HepG2 (cell line): Measurements from ENCODE around the gene PRR9. TPM values are rescaled to one million over a fixed set of nuclear protein-coding genes. Genes with fewer than 3 reads are reported as not detected.
A peak's percentile ranks its signal among the peaks of the same experiment; 100 is the strongest.

Source experiments
- ATAC-seq: fragments of 200-7000 bp; cut with Tn5 transposase; 3 replicates; pipeline ENCODE4 v1.9.1; 2020; ENCODE audit warnings: mild to moderate bottlenecking, moderate library complexity
- BruUV-seq: library from RNA; stranded (reverse); fragments of 400-500 nt; replicated peaks from 2 replicates; lab custom pipeline; 2021; lab: Mats Ljungman, UMichigan
- CTCF ChIA-PET: fragments of 300-600 bp; formaldehyde crosslinking; extraction: SDS; loops from one replicate; lab custom pipeline; 2021; ENCODE audit warnings: low total read pairs, inconsistent platforms, low intra/inter-chr PET ratio; lab: Yijun Ruan, JAX
- POLR2A ChIA-PET: fragments of 350-600 bp; sonication (Branson Sonifier 250); formaldehyde crosslinking; loops from one replicate; lab custom pipeline; 2020; ENCODE audit warnings: antibody characterized with exemption, inconsistent platforms; lab: Yijun Ruan, JAX
- DNase-seq: peaks from one replicate; pipeline ENCODE4 v3.0.0-alpha.2; 2015; ENCODE audit warnings: low spot score
- FAIRE-seq: peaks from 3 replicates; lab custom pipeline; 2011; peaks lifted over from hg19 to GRCh38; lab: Jason Lieb, UNC
- H2AFZ ChIP-seq: one replicate; pipeline ENCODE4 v1.6.1; 2011; ENCODE audit warnings: low read length, inconsistent platforms
- H3K27ac ChIP-seq: fragments of 300-600 bp; 3 replicates; pipeline ENCODE4 v1.8.0; 2011; ENCODE audit warnings: mixed run types, mild to moderate bottlenecking, mixed read lengths, low read length, inconsistent platforms; ENCODE audit not compliant: insufficient read depth; ENCODE audit errors: extremely low read length
- H3K27me3 ChIP-seq, 2 experiments: fragments of 200-600 bp in 1 of 2; 2 replicates in 1 of 2; 3 replicates in 1 of 2; pipeline versions ENCODE4 v1.6.0 to v1.8.0; 2011; ENCODE audit warnings: low read length in 2 of 2, mild to moderate bottlenecking in 2 of 2, moderate library complexity in 2 of 2, inconsistent platforms in 1 of 2; ENCODE audit not compliant: insufficient read depth in 2 of 2, control insufficient read depth in 1 of 2
- H3K36me3 ChIP-seq, 2 experiments: fragments of 200-600 bp in 1 of 2; replicated peaks in 1 of 2; 2 replicates in 1 of 2; 3 replicates in 1 of 2; pipeline versions ENCODE4 v1.5.1 to v1.8.0; 2011; ENCODE audit warnings: low read length in 2 of 2, inconsistent platforms in 1 of 2; ENCODE audit not compliant: insufficient read depth in 2 of 2, control insufficient read depth in 1 of 2
- H3K4me1 ChIP-seq: 2 replicates; pipeline ENCODE4 v1.5.1; 2012; ENCODE audit warnings: low read length, inconsistent platforms; ENCODE audit not compliant: insufficient read depth
- H3K4me2 ChIP-seq: 2 replicates; pipeline ENCODE4 v1.6.0; 2011; ENCODE audit warnings: low read depth, low read length, inconsistent platforms
- H3K4me3 ChIP-seq, 3 experiments: fragments of 200-600 bp in 1 of 3; sonication (generic), shearing (Covaris generic) in 1 of 3; replicated peaks in 1 of 3; 2 replicates each; pipeline ENCODE4 v1.5.1; 2011 to 2016; ENCODE audit warnings: low read length in 3 of 3, inconsistent platforms in 2 of 3, low read depth in 2 of 3, mild to moderate bottlenecking in 2 of 3, control low read depth in 1 of 3, mixed read lengths in 1 of 3; ENCODE audit not compliant: insufficient read depth in 1 of 3
- H3K79me2 ChIP-seq: one replicate; pipeline ENCODE4 v1.6.1; 2011; ENCODE audit warnings: low read length, inconsistent platforms; ENCODE audit not compliant: insufficient read depth
- H3K9ac ChIP-seq: 2 replicates; pipeline ENCODE4 v1.6.0; 2011; ENCODE audit warnings: mild to moderate bottlenecking, low read depth, low read length, inconsistent platforms; ENCODE audit not compliant: insufficient read depth
- H3K9me3 ChIP-seq: 2 replicates; pipeline ENCODE4 v1.5.1; 2012; ENCODE audit warnings: mild to moderate bottlenecking, low read length
- H4K20me1 ChIP-seq: 2 replicates; pipeline ENCODE4 v1.6.0; 2011; ENCODE audit warnings: inconsistent platforms, mild to moderate bottlenecking, low read length, moderate library complexity; ENCODE audit not compliant: insufficient read depth
- CEBPB ChIP-seq: IDR thresholded peaks from 2 replicates; pipeline ENCODE4 v1.6.1; 2011; ENCODE audit warnings: low read depth, low read length, improper control_type of control experiment, borderline replicate concordance
- EHMT2 ChIP-seq: fragments of 200-600 bp; sonication (generic); IDR thresholded peaks from 2 replicates; pipeline ENCODE4 v1.7.0; 2017; ENCODE audit warnings: antibody characterized with exemption, low read depth, low read length, borderline replicate concordance
- ELF1 ChIP-seq: sonication (generic); formaldehyde crosslinking; IDR thresholded peaks from 2 replicates; pipeline ENCODE4 v1.4.0; 2020; ENCODE audit warnings: missing genetic modification reagents
- IRX3 ChIP-seq: sonication (generic); formaldehyde crosslinking; IDR thresholded peaks from 2 replicates; pipeline ENCODE4 v1.8.1; 2023; ENCODE audit warnings: mild to moderate bottlenecking, low read depth, missing genetic modification reagents, borderline replicate concordance
- MAFK ChIP-seq, 2 experiments: IDR thresholded peaks in 1 of 2; conservative IDR thresholded peaks in 1 of 2; 2 replicates each; pipeline ENCODE4 v1.6.1; 2011; ENCODE audit warnings: improper control_type of control experiment in 2 of 2, low read length in 2 of 2
- MNT ChIP-seq: fragments of 450-650 bp; IDR thresholded peaks from 2 replicates; pipeline ENCODE4 v1.6.1; 2016
- NCOR1 ChIP-seq: fragments of 200-600 bp; sonication (generic); IDR thresholded peaks from 2 replicates; pipeline ENCODE4 v1.7.0; 2017; ENCODE audit warnings: antibody characterized with exemption, low read length, borderline replicate concordance
- ONECUT2 ChIP-seq: sonication (generic); formaldehyde crosslinking; IDR thresholded peaks from 2 replicates; pipeline ENCODE4 v1.4.0; 2020; ENCODE audit warnings: missing genetic modification reagents
- PITX1 ChIP-seq: sonication (generic); formaldehyde crosslinking; IDR thresholded peaks from 2 replicates; pipeline ENCODE4 v1.5.1; 2020; ENCODE audit warnings: mild to moderate bottlenecking, missing genetic modification reagents
- POLR2A ChIP-seq, 2 experiments: IDR thresholded peaks; 2 replicates each; pipeline ENCODE4 v1.6.1; 2011; ENCODE audit warnings: low read depth in 2 of 2, low read length in 2 of 2, mild to moderate bottlenecking in 1 of 2, moderate library complexity in 1 of 2; ENCODE audit not compliant: insufficient read depth in 1 of 2
- SSRP1 ChIP-seq: IDR thresholded peaks from 2 replicates; pipeline ENCODE4 v1.6.1; 2016; ENCODE audit warnings: control low read depth
- ZNF121 ChIP-seq: sonication (generic); formaldehyde crosslinking; IDR thresholded peaks from 2 replicates; pipeline ENCODE4 v1.5.0; 2020; ENCODE audit warnings: mild to moderate bottlenecking, missing genetic modification reagents
- ZNF496 ChIP-seq: sonication (generic); formaldehyde crosslinking; IDR thresholded peaks from 2 replicates; pipeline ENCODE4 v1.8.1; 2023; ENCODE audit warnings: mild to moderate bottlenecking, moderate library complexity, missing genetic modification reagents; ENCODE audit not compliant: insufficient replicate concordance
- ZNF607 ChIP-seq: sonication (generic); formaldehyde crosslinking; IDR thresholded peaks from 2 replicates; pipeline ENCODE4 v1.5.1; 2020; ENCODE audit warnings: missing genetic modification reagents, mild to moderate bottlenecking, borderline replicate concordance
- ZNF749 ChIP-seq: sonication (generic); formaldehyde crosslinking; IDR thresholded peaks from 2 replicates; pipeline ENCODE4 v1.8.0; 2022; ENCODE audit warnings: mild to moderate bottlenecking, missing genetic modification reagents, moderate library complexity, borderline replicate concordance
- WGBS: methylation state at CpG from one replicate; pipeline ENCODE4 v1.1.6; 2017; ENCODE audit warnings: low lambda C conversion rate; 5-methylcytosine and 5-hydroxymethylcytosine counted together
- in situ Hi-C: cut with HindIII; loops from 2 replicates; pipeline ENCODE4 v1.10.0; 2017; ENCODE audit warnings: low pct_unique_long_range_greater_than_20kb; ENCODE audit not compliant: extremely low pct_ligation_motif_present
- intact Hi-C: fragments of 100-400 bp; cut with micrococcal nuclease; formaldehyde crosslinking; loops from one replicate; pipeline ENCODE4 v1.10.0; 2022; ENCODE audit not compliant: unreplicated experiment
- polyA plus RNA-seq, 8 experiments: library from polyadenylated mRNA; depleted of rRNA in 3 of 8; stranded (reverse) in 7 of 8; unstranded in 1 of 8; fragments of >200 nt; fragmentation: Illumina TruSeq in 4 of 8; extraction: Trizol in 4 of 8; gene quantifications; 2 replicates each; pipeline versions ENCODE4 v1.2.1 to v1.2.3, GENCODE V29; 2011 to 2016; ENCODE audit warnings: low read depth in 4 of 8, missing spikeins in 1 of 8, mixed read lengths in 1 of 8; ENCODE audit not compliant: insufficient read depth in 1 of 8
- total RNA-seq, 5 experiments: library from RNA; depleted of rRNA; stranded (reverse); fragments of >200 nt; fragmentation: Illumina TruSeq; extraction: Trizol; gene quantifications; 2 replicates each; pipeline ENCODE4 v1.2.3, GENCODE V29; 2016; ENCODE audit warnings: low read depth in 1 of 5
- TF ChIP-seq, protein P1 (sequence below): sonication (generic); formaldehyde crosslinking; IDR thresholded peaks from 2 replicates; pipeline ENCODE4 v1.8.1; 2023; ENCODE audit warnings: mild to moderate bottlenecking, moderate library complexity, missing genetic modification reagents
- TF ChIP-seq, protein P2 (sequence below): IDR thresholded peaks from 2 replicates; pipeline ENCODE4 v1.6.1; 2016; ENCODE audit warnings: low read depth, missing genetic modification reagents, missing compliant biosample characterization

Gene PRR9
- total and polyA plus RNA-seq, 2 of the 13 experiments (the other 11 are each of a cell fraction or from before 2014, with no cell fraction given), result not detected

DNA sequence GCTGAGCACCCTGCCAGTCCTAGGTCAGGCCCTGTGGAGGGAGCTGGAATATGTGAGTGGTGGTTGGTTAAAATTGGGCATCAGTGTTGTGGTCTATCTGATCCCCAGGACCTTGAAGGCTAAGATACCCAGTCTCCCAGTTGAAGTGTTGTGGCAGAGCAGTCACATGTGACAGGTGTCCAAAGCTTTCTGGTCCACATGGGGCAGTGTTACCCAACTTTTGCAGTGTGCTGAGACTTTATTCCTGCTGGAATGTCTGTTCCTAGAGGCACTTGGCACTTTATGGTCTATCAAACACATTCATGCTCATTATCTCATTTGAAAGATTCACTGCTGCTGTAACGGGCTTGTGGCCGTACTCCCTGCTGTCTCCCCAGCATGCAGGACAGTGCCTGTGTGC is 21.1 kb downstream of the PRR9 start (continued):
- TF ChIP-seq, protein P1, sequence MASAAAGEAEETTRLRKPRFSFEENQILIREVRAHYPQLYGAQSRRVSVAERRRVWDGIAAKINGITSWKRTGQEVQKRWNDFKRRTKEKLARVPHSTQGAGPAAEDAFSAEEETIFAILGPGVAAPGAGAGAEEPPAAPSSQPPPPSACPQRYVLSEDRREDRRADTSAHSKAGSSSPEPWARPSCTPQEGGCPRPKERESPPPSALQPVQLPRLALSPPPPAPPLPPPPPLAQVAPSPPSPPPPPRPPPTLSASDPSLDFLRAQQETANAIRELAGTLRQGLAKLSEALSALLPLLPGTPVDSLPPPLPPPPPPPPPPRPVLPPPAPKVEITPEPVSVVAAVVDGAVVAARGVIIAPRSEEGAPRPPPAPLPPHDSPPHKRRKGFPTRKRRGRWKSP, result no peak
- no peak for TF ChIP-seq EHMT2
- TF ChIP-seq PITX1 (CRISPR knock-in tag), result no peak
- no peak for TF ChIP-seq ZNF607 (CRISPR knock-in tag)
- no peak for TF ChIP-seq ELF1 (CRISPR knock-in tag)
- no peak for TF ChIP-seq CEBPB
- peak; percentile 87 for TF ChIP-seq MNT
- no peak for TF ChIP-seq POLR2A (IDR thresholded peaks at IDR 0.05; ENCODE audit: insufficient read depth in 1 of 2, low read depth in 2 of 2, low read length in 2 of 2)

DNA sequence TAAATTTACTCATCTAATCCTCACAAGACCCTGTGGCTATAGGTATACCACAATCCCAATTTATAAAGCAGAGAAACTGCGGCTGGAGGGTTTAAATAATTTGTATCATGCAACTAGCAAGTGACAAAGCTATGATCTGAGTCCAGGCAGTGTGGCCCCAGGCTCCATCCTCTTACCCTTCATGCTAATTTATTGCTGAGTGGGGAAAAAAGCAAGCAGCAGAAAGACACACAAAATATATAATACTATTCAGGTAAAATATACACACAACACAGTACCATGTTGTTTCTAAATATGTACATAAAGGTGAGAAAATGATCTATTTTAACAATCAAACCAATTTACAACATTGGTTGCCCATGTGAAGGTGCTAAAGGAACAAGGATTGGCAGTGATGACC is 24.8 kb downstream of the PRR9 start:
- ChIA-PET CTCF (no interaction called here), POLR2A (no interaction called here)
- Histone ChIP-seq H3K4me2 (no peak overlapping the region), H3K9ac (no peak overlapping the region), H2AFZ (no peak overlapping the region), H3K27ac (no peak overlapping the region), H3K4me3 (no peak overlapping the region), H3K4me1 (no peaks in the 10 kb centered on the region), H3K9me3 (peaks cover 7% of the 10 kb centered on the region), H3K27me3 (no peaks in the 10 kb centered on the region; a peak in 1 of 5 replicates), H4K20me1 (no peaks in the 10 kb centered on the region), H3K79me2 (no peaks in the 10 kb centered on the region), H3K36me3 (no peaks in the 10 kb centered on the region)
- intact Hi-C loops (no loop called here), in situ Hi-C loops (no loop called here)
- 0% methylated on average over 1 of the region's 1 CpG for WGBS
- FAIRE-seq (no peak), ATAC-seq (no peak), DNase-seq (no peak)
- BruUV-seq, result no TSS peak
- TF ChIP-seq IRX3 (CRISPR knock-in tag) (no peak), ZNF496 (CRISPR knock-in tag) (no peak), ONECUT2 (CRISPR knock-in tag) (no peak), NCOR1 (no peak), ZNF749 (no peak), ZNF121 (CRISPR knock-in tag) (no peak), SSRP1 (CRISPR knock-in tag) (no peak), MAFK (conservative IDR thresholded peaks at IDR 0.05 in 1 of 2, IDR thresholded peaks at IDR 0.05 in 1 of 2; ENCODE audit: low read length in 2 of 2) (peak; percentile 68 to 86)
- TF ChIP-seq, protein P2, sequence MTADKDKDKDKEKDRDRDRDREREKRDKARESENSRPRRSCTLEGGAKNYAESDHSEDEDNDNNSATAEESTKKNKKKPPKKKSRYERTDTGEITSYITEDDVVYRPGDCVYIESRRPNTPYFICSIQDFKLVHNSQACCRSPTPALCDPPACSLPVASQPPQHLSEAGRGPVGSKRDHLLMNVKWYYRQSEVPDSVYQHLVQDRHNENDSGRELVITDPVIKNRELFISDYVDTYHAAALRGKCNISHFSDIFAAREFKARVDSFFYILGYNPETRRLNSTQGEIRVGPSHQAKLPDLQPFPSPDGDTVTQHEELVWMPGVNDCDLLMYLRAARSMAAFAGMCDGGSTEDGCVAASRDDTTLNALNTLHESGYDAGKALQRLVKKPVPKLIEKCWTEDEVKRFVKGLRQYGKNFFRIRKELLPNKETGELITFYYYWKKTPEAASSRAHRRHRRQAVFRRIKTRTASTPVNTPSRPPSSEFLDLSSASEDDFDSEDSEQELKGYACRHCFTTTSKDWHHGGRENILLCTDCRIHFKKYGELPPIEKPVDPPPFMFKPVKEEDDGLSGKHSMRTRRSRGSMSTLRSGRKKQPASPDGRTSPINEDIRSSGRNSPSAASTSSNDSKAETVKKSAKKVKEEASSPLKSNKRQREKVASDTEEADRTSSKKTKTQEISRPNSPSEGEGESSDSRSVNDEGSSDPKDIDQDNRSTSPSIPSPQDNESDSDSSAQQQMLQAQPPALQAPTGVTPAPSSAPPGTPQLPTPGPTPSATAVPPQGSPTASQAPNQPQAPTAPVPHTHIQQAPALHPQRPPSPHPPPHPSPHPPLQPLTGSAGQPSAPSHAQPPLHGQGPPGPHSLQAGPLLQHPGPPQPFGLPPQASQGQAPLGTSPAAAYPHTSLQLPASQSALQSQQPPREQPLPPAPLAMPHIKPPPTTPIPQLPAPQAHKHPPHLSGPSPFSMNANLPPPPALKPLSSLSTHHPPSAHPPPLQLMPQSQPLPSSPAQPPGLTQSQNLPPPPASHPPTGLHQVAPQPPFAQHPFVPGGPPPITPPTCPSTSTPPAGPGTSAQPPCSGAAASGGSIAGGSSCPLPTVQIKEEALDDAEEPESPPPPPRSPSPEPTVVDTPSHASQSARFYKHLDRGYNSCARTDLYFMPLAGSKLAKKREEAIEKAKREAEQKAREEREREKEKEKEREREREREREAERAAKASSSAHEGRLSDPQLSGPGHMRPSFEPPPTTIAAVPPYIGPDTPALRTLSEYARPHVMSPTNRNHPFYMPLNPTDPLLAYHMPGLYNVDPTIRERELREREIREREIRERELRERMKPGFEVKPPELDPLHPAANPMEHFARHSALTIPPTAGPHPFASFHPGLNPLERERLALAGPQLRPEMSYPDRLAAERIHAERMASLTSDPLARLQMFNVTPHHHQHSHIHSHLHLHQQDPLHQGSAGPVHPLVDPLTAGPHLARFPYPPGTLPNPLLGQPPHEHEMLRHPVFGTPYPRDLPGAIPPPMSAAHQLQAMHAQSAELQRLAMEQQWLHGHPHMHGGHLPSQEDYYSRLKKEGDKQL (CRISPR knock-in tag), result no peak
